ENCODE data around the gene SP5. TPM values are rescaled to one million over a fixed set of nuclear protein-coding genes. Genes with fewer than 3 reads are reported as not detected.

Gene SP5
- total RNA-seq, 1 donor from 2014 or later: 0.11 TPM

- Histone ChIP-seq H3K4me3 (ENCODE audit: insufficient read depth, low read depth, low read length) (no peak overlapping the region), H3K9me3 (ENCODE audit: insufficient read depth, low read depth, low read length) (no peaks in the 10 kb centered on the region), H3K27me3 (ENCODE audit: insufficient read depth, low read length) (peaks cover 4% of the 10 kb centered on the region), H3K4me1 (ENCODE audit: insufficient read depth, low read length) (peaks cover 11% of the 10 kb centered on the region), H3K27ac (ENCODE audit: low read depth, low read length) (no peak overlapping the region), H2AFZ (ENCODE audit: low read depth, low read length) (no peak overlapping the region), H4K20me1 (ENCODE audit: insufficient read depth, low read length) (no peaks in the 10 kb centered on the region), H3K9ac (ENCODE audit: low read length) (no peak overlapping the region), H3K4me2 (ENCODE audit: low read length) (peak overlapping the region; percentile 25), H3K36me3 (ENCODE audit: insufficient read depth, low read length) (no peaks in the 10 kb centered on the region), H3K79me2 (ENCODE audit: insufficient read depth, low read length) (no peaks in the 10 kb centered on the region)
- Mint-ChIP-seq H3K4me1 (ENCODE audit: low read depth, unreplicated experiment) (peaks cover 9% of the 10 kb centered on the region), H3K9me3 (ENCODE audit: unreplicated experiment) (no peaks in the 10 kb centered on the region), H3K27me3 (ENCODE audit: low read depth, unreplicated experiment) (peaks cover 6% of the 10 kb centered on the region), H3K36me3 (ENCODE audit: low read depth, unreplicated experiment) (no peaks in the 10 kb centered on the region), H3K4me3 (ENCODE audit: unreplicated experiment) (no peak overlapping the region), H3K27ac (ENCODE audit: unreplicated experiment) (no peak overlapping the region)
- no peak for FAIRE-seq
- peak; percentile 49 for DNase-seq (ENCODE audit: low read depth)
- no peak for TF ChIP-seq CTCF (IDR thresholded peaks at IDR 0.05; ENCODE audit: insufficient read depth, low read depth, low read length)
- no peak for TF ChIP-seq EZH2 (IDR thresholded peaks at IDR 0.05; ENCODE audit: insufficient read depth, low read length)
These were observed 27.9 kb downstream of the SP5 start for GRCh38 chr2:170742896-170743529.

- H3K4me3 Mint-ChIP-seq (ENCODE audit: unreplicated experiment): no peak overlapping the region
- Histone ChIP-seq H3K79me2 (ENCODE audit: insufficient read depth, low read length) (no peaks in the 10 kb centered on the region), H3K9ac (ENCODE audit: low read length) (no peak overlapping the region), H3K27me3 (ENCODE audit: insufficient read depth, low read length) (peaks cover 4% of the 10 kb centered on the region), H3K4me2 (ENCODE audit: low read length) (no peak overlapping the region), H3K4me3 (ENCODE audit: insufficient read depth, low read depth, low read length) (no peak overlapping the region), H3K9me3 (ENCODE audit: insufficient read depth, low read depth, low read length) (no peaks in the 10 kb centered on the region), H3K27ac (ENCODE audit: low read depth, low read length) (no peak overlapping the region), H4K20me1 (ENCODE audit: insufficient read depth, low read length) (no peaks in the 10 kb centered on the region), H2AFZ (ENCODE audit: low read depth, low read length) (no peak overlapping the region), H3K36me3 (ENCODE audit: insufficient read depth, low read length) (no peaks in the 10 kb centered on the region), H3K4me1 (ENCODE audit: insufficient read depth, low read length) (peaks cover 10% of the 10 kb centered on the region)
- TF ChIP-seq CTCF (IDR thresholded peaks at IDR 0.05; ENCODE audit: insufficient read depth, low read depth, low read length) (no peak), EZH2 (IDR thresholded peaks at IDR 0.05; ENCODE audit: insufficient read depth, low read length) (no peak)
- H3K9me3 Mint-ChIP-seq (ENCODE audit: unreplicated experiment): no peaks in the 10 kb centered on the region
- H3K27me3 Mint-ChIP-seq (ENCODE audit: low read depth, unreplicated experiment): peaks cover 6% of the 10 kb centered on the region
- peaks cover 7% of the 10 kb centered on the region for H3K4me1 Mint-ChIP-seq (ENCODE audit: low read depth, unreplicated experiment)
- no peaks in the 10 kb centered on the region for H3K36me3 Mint-ChIP-seq (ENCODE audit: low read depth, unreplicated experiment)
- DNase-seq (ENCODE audit: low read depth) (no peak), FAIRE-seq (no peak)
- no peak overlapping the region for H3K27ac Mint-ChIP-seq (ENCODE audit: unreplicated experiment)
These were observed 28.5 kb downstream of the SP5 start for GRCh38 chr2:170743530-170744239.
